ENCODE measurements around the gene C11orf21.

The C11orf21 gene

DNA sequence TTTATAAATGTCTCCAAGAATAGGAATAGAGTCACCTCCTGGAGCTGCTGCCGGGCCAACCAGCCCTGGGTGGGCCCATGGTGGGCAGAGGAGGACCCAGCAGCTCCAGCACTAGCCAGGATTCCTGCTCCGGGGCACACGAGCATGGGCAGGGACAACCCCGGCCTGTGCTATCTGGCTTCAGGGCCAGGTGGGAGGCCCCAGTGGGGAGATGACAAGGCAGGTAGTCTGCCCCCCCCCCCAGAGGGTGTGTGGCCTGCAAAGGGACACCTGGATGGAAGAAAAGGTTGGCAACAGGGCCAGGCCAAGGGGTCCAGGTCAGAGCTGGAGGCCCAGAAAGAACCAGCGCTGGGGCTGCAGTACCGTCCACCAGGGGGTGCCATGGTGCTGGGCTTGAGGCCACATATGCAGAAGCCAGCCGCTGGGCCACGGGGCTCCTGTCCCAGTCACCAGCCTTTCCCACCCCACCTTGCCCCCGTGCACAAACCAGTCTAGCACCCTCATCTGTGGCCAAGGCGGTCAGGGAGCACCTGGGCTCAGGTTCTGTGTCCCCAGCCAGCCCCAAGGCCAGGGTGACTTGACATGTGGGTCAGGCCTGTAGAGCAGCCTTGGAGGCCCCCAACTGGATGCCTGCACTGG is 3.5 kb upstream of the C11orf21 start:
- in situ Hi-C loops (cut with HindIII; ENCODE audit: low sequenced_read_pairs), result no loop called here
- peak; percentile 59 for DNase-seq (ENCODE audit: low read depth, low spot score)
- TF ChIP-seq, protein P1, sequence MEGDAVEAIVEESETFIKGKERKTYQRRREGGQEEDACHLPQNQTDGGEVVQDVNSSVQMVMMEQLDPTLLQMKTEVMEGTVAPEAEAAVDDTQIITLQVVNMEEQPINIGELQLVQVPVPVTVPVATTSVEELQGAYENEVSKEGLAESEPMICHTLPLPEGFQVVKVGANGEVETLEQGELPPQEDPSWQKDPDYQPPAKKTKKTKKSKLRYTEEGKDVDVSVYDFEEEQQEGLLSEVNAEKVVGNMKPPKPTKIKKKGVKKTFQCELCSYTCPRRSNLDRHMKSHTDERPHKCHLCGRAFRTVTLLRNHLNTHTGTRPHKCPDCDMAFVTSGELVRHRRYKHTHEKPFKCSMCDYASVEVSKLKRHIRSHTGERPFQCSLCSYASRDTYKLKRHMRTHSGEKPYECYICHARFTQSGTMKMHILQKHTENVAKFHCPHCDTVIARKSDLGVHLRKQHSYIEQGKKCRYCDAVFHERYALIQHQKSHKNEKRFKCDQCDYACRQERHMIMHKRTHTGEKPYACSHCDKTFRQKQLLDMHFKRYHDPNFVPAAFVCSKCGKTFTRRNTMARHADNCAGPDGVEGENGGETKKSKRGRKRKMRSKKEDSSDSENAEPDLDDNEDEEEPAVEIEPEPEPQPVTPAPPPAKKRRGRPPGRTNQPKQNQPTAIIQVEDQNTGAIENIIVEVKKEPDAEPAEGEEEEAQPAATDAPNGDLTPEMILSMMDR (IDR thresholded peaks at IDR 0.05; ENCODE audit: low read depth, low read length), result peak; percentile 94
- no peak overlapping the region for H3K4me3 ChIP-seq (ENCODE audit: low read depth, low read length)

DNA sequence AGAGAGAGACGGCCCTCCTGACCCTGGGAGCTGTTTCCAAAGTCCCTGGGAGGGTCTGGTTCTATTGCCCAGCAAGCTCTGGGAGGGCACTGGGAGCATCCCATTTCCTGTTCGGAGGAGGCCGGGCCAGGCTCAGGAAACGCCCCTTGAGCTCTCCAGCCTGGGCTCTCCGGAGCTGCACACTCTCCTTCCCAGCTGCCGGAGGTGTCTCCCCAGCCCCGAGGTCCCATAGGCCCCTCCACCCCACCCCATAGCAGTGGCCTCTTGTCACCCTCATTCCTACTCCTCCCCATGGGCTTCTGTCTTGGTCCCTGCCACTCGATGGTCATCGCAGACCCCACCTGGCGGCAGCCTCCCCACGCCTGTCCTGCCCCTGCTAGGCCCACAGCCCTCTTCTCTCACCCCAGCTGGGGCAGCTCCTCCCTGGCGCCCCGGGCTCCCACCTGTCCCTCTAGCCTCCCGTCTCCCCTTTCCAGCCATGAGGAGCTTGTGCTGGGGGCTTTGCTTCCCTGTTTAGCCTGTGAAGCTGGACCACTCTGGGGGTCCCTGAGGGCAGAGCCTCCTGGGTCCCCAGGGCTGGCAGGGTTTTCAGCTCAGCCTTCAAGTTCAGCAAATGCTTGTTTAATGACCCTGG is 2.9 kb upstream of the C11orf21 start:
- no peak for DNase-seq (ENCODE audit: low read depth, low spot score)
- in situ Hi-C loops (cut with HindIII; ENCODE audit: low sequenced_read_pairs), result no loop called here
- TF ChIP-seq, protein P1 (IDR thresholded peaks at IDR 0.05; ENCODE audit: low read depth, low read length), result no peak
- no peak overlapping the region for H3K4me3 ChIP-seq (ENCODE audit: low read depth, low read length)

DNA sequence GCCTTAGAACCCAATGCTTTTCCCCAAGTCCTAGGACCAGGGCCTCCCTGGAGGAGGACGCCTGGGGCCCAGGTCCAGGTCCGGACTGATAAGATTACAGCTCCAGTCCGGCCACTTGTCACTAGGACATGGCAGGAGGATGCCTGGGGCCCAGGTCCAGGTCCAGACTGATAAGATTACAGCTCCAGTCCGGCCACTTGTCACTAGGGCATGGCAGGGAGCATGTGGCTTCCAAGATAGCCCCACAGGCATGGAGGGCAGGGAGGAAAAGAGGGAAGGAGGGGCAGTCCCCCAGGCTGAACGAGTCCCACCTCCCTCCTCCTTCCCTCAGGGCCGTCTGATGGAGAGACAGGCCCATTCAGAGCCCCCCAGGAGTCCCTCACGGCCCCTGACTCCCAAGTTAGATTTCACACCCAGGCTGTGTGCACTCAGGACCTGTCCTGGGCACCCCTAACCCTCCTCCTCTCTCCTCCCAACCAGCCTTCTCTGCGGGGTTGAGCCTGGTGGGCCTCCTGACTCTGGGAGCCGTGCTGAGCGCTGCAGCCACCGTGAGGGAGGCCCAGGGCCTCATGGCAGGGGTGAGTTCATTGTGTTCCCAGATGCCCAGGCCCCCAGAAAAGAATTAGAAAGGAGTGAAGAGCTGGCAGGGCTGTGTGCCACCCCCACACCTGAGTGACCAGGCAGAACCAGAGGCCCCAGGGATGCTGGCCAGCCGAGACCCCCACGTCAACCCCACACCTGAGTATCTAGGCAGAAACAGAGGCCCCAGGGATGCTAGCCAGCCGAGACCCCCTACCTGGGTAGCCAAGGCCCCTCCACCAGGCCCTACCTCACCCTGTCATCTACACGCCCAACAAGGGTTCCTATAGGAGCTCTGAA is 2.1 kb upstream of the C11orf21 start:
- DNase-seq (ENCODE audit: low read depth, low spot score), result no peak
- H3K4me3 ChIP-seq (ENCODE audit: low read depth, low read length), result no peak overlapping the region
- in situ Hi-C loops (cut with HindIII; ENCODE audit: low sequenced_read_pairs), result no loop called here
- TF ChIP-seq, protein P1 (IDR thresholded peaks at IDR 0.05; ENCODE audit: low read depth, low read length), result no peak

DNA sequence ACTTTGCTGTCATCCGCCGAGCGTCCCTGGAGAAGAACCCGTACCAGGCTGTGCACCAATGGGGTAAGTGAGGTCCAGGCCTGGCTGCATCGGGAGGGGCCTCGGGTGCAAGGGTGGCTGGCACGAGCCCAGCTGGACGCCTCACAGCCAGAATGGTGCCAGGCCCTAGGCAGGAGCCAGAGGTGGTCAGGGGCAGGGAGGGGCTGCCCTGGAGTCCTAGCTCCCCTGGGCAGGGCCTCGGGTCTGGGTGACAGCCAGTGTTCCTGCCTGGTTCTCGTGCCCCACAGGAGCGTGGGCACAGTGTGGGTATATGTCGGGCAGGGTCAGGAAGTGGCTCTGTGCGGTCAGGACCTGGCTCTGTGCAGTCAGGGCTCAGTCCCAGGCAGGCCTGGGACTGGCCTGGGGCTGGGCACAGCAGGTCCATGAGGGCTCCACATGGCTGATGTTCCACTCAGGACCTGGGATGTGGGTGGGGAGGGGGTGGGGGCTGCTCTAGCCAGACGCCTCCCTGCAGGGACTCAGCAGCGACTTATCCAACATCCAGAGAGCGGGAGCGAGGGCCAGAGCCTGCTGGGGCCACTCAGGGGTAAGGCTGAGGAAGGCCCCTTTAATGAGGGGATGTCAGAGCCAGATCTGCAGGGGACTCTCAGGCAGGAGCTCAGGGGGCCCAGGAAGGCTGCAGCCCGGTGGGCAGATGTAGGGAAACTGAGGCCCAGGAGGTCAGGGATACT is 1.3 kb upstream of the C11orf21 start:
- no peak overlapping the region for H3K4me3 ChIP-seq (ENCODE audit: low read depth, low read length)
- TF ChIP-seq, protein P1 (IDR thresholded peaks at IDR 0.05; ENCODE audit: low read depth, low read length), result no peak
- in situ Hi-C loops (cut with HindIII; ENCODE audit: low sequenced_read_pairs), result no loop called here
- no peak for DNase-seq (ENCODE audit: low read depth, low spot score)

DNA sequence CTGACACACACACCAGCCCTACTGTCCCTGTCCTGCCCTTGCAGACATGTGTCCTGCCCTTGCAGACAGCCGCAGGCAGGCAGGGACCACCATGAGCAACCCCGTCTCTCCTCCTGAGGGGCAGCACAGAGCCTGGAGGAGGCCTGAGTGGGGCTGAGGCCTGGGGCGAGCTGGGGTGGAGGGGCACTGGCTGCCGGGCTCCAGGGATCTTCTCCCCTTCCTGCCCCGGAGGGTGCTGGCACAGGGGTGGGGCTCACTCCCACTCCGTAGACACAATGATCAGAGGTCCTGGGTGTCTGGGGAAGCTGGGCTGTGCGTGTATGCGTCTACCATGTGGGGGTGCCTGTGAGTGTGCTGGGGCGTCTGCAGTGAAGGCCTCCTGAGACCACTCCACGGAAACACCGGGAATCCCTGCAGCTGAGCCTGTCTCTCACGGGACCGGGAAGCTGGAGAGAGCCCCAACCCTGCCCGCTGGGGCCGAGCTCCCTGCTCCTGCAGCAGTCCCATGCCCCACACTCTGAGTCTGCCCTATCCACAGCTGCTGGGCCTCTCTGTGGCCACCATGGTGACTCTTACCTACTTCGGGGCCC is 683 bp upstream of the C11orf21 start:
- DNase-seq (ENCODE audit: low read depth, low spot score), result no peak
- TF ChIP-seq, protein P1 (IDR thresholded peaks at IDR 0.05; ENCODE audit: low read depth, low read length), result no peak
- in situ Hi-C loops (cut with HindIII; ENCODE audit: low sequenced_read_pairs), result no loop called here
- H3K4me3 ChIP-seq (ENCODE audit: low read depth, low read length), result no peak overlapping the region
